ENCODE results near the gene METTL25. TPM values are rescaled to one million over a fixed set of nuclear protein-coding genes. Genes with fewer than 3 reads are reported as not detected.
A peak's percentile ranks its signal among the peaks of the same experiment; 100 is the strongest.

METTL25 gene
- total RNA-seq, 1 experiment from 2014 or later: 4.4 TPM

DNA sequence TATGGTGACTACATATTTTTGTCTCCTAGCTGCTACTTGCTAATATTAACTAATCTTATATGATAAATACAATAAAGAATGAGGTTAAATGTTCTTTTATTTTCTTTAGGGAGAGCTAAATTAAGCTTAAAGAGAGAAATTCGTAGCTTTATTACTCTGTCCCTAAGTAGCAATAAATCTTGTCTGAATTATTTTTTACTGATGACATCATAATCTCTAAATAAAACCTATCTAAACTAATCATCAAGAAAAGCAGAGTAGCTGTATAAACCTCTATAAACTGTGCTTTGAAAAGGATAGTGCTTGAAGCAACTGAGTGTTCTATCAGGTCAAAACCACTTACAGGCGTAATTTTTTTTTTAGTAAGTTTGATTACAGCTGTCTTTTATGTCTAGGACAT is 42.5 kb downstream of the METTL25 start:
- DNase-seq (ENCODE audit: low spot score): no peak

DNA sequence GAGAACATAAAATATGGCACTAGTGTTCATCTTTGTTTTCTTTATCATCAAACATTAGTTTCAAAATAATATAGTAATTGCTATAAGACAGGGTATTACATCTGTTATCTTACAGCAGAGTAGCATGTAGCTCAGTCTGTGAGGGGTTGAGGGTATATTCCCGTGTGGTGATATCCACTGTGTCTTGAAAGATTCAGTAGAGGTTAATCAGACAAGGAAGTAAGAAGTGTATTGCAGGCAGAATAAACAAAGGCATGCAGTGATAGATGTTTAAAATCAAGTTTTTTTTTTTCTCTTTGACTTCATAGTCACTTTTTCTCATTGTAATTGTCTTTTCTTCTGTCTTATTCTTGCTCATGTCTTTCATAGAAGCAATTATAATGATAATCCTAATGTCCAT is 48.3 kb downstream of the METTL25 start:
- no peak for DNase-seq (ENCODE audit: low spot score)

DNA sequence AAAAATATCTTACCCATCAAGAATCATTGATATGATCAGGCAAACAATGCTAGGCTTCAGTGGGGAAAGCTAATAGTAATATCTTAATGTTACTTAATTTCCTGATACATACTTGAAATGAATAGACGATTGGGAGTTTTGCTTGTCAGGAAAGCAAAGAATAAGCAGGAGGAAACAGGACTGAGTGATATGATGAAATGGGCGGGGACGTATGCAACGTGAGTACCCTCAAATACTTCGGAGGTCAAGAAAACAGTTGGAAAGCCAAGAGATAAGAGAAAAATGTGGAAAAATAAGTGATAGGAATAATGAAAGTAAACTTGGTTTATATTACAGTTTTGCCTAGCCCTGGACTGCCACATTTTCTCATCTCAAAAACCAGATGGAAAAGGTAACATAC is 49.2 kb downstream of the METTL25 start:
- DNase-seq (ENCODE audit: low spot score): no peak

DNA sequence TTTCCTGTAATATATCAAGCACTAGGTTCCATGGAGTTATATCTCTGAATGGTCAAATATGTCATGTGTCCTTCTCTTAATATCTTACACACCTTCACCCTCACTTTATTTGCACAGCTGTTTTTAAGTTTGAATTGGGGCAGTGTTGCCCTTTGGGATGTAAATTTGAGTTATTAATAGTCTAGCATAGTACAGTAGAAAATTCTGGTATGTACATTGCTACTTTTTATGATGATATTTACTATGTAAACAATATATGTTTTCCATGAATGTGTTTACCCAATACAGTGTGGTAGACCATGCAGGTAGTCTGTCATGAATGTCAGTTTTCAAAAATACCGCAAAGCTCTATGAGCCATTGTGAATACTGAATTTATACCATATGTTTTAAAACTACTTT is 50.5 kb downstream of the METTL25 start:
- DNase-seq (ENCODE audit: low spot score): no peak

DNA sequence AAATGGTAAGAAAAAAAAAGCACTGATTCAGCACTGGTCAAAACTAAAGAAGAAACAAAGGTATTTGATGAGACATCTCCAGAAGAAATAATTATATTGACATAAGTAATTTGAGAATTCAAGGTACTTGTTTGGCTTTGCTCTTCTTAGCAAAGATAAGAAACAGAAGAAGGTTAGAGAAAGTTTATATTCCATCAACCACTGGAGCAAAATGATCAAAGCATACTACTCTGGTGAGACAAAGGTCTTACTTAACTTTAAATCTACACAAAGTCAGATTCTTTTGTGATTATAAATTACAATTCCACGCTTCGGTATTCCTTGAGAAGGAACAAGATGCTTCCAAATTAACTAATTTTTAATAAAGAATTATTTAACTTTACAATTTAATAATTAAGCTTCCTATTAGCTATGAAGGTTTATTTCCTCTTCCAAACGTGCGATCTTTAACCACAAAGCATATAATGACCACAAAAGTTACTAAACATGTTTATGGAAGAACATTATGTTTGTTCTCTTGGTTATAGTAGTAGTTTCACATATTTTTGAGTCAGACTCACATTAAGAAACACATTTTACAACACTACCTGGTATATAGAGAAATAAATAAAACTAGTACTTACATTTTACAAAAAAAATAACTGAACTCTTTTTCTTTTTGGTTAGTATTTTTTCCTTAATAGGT is 53.4 kb downstream of the METTL25 start:
- no peak for DNase-seq (ENCODE audit: low spot score)

DNA sequence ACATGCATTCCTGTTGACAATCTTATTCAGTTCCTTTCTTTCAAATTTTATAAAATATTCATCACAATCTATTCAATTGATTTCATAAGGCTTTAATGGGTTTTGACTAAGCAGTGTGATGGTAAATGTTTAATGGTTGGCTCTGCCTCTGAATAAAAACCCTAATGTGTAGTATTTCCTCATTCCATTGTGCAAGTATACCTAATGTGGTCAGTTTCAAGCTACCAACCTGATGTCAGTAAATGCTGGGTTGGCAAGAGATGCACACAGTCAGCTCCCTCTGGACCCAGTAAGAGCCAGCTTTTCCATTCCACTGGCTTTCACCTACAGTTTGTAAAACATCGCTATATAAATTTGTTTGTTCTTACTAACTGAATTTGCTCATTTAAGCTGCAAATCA is 53.9 kb downstream of the METTL25 start:
- peak; percentile 22 for DNase-seq (ENCODE audit: low spot score)

DNA sequence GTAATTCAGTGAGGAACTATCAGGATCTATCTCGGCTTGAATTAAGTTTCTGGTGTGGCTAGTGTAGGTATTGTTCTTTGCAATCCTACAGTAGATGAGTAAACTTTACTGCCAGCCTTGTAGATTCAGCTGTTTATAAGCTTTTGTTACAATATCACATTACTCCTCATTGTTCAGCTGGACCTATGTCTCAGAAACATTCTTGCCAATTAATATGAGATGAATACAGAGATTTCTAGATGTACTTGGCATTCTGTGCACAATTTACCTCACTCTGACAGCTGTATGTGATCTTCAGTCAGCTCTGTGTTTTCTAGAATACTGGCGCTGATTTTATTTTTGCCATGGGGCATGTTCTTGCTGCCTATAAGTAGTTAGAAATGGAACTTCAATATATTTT is 55.7 kb downstream of the METTL25 start:
- DNase-seq (ENCODE audit: low spot score): no peak

DNA sequence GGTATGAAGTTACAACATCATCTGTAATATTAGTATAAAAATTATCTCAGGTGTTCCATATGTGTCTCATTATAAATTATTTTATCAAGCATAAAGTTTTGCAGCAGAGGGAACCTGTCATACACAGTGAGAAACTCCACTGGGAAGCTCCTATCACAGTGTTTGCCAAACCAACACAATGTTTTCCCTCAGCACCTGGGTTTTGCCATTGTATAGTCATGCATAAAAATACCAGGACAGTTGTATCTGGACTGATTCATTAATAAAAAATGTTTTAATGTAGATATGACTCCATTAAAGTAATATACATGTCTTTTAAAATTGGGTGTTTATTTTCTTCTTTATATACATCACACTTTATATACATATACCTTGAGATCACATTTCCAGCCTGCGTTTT is 56.6 kb downstream of the METTL25 start:
- no peak for DNase-seq (ENCODE audit: low spot score)

DNA sequence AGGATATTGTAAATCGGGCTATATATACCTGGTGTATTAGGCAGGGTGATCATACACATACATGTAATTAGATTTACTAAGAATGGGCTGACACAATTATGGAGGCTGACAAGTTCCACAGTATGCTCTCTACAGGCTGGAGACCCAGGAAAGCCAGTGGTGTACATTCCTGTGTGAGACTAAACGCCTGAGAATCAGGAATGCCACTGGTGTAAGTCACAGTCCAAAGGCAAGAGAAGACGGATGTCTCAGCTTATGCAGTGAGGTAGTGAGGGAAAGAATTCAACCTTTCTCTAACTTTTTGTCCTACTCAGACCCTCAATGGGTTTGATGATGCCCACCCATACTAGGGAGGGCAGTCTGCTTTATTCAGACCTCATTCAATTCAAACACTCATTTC is 57.1 kb downstream of the METTL25 start:
- no peak for DNase-seq (ENCODE audit: low spot score)

DNA sequence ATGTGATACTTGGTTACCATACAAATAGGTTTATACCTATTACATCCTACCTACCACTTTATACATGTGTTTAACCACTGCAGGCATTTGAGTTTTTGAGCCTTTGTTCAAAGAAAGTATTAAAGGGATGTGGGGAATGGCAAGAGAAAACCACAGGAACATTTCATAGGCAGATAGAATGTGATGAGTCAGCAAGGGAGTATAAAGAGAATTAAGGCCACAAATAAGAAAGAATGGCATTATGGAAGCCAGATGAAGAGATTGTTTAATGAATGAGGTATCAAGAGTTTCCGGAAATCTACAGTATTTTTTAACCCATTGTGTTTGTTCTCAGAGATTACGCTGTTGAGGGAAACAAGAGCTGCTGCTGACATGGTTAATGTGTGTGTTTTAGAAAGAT is 66.9 kb downstream of the METTL25 start:
- DNase-seq (ENCODE audit: low spot score): no peak

DNA sequence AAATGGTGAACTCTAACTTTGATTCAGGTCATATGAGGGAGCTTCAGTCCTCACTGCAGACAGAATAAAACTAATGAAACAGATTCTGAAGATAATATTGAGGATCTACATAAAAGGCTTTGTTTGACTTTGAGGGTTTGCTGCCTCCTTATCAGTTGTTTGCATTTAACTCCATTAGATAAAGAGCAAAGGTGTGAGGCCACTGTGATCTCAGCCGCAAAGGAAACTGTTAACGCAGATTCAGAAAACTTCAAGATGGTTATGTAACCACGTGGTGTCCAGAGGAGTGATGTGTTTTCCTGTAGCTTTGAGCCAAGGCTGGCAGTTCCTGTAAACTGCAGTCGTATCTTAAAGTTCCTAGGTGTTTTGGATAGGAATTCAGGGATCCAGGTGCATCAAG is 67.8 kb downstream of the METTL25 start:
- DNase-seq (ENCODE audit: low spot score): peak; percentile 9

DNA sequence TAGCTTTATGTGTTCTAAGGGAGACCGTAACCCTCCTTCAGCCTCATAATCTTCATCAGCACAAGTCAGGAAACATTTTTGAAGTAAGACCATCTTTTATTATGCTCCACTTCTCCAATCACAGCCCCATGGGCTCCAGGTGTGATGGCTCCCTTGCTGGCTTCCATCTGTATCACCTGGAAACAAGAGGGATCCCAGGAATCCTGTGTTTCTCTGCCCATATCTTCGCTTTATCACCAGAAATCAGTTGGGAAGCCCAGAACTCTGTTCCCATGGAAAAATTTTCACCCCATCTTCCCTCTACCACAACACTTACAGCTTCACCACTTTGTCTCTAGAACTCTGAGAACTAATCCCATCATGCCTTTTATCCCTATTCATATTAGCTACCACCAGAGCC is 68.3 kb downstream of the METTL25 start:
- no peak for DNase-seq (ENCODE audit: low spot score)

DNA sequence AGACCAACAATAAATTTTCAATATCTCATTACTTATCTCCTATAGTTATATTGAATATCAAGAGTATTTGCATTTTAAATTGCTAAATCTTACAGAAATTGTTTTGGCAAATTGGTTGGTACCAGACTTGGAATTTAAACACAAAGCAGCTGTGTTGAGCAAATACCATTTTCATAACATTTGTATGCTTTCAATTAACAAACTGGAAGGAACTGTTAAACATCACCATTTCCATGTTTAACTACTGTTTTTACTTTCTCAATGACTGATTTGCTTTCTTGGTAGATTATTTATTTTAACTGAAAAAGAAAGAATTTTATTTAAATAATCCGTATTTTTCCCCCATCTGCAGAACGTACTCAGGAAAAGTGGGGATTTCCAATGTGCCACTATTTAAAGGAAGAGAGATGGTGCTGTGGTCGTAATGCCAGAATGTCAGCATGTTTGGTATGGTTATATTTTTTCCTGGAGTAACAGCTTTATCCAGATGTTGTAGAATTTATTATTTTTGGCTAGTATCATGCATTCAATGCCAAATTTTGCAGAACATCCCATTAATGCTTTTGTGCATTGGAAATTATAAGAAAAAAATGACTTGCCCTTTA is 72.3 kb downstream of the METTL25 start:
- DNase-seq (ENCODE audit: low spot score): no peak

DNA sequence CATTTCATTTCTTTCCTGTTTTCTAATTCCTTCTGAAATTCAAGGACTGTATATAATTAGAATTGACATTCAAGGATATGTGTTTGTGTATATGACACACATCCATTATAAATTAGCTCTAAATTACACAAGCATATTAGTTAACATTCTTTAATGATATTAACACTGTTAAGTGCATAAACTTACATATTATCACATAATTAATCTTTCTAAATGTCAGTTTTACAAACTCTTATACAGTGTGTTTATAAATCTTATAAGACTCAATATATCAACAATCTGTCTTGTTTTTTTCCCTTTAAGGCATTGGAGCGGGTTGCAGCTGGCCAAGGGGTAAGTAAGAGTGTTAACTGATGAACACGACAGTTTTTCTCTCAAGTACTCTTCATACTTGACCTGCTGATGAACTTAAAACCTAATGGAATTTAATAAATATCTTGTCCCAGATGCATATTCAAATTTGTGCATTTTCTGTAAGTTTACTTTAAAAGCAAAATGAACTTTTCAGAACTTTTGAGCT is 76.1 kb downstream of the METTL25 start:
- DNase-seq (ENCODE audit: low spot score): no peak

DNA sequence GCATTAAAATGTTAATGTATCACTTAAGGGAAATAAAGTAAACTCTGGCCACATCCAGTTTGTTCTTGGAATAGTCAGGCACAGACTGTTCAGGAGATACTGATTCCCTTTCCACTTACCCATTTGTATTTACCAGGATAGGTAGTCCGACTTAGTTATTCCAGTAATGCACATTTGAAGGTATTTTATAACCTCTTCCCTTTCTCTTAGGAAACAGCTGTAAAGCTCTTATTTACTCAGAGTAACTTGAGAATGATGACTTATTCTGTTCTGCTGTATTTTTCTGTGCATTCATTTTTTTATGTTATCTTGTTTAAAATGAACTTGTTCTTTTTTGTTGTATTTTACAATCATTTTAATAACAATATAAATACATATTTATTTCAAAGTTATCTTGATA is 78.0 kb downstream of the METTL25 start:
- DNase-seq (ENCODE audit: low spot score): no peak

DNA sequence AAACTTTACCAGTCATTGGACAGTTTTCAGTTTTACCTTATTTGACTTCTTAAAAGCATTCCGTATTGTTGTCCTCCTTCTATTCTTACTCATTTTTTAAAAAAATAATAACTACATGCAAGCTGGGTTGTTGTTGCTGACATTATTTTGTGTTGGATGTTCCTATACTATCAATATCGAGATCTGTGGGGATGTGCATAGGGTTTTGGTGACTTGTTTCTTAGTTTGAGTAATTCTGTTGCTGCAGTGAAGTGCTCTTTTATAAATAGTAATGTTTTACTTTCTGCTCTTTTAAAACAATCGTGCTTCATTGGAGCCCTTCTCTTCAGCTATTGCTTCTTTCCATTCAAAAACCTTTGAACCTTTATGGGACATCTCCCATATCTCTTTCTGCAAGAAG is 79.4 kb downstream of the METTL25 start:
- DNase-seq (ENCODE audit: low spot score): no peak

DNA sequence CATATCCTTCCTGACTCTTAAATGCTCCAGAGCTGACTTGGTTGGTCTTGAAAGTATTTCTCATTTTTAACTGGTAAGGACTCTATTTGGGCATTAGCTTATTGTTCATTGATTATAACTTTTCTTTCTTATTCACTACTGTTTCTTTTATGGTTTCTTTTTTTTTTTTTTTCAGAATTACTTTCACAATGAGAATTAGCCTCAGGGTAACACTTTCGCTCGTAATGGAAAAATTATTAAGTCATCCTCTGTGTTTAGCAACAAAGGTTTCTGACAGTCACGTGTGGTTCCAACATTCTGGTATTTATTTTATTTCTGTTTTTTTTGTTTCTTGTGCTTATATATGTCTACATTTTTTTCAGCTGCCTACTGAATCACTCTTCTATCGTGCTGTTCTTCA is 80.0 kb downstream of the METTL25 start:
- no peak for DNase-seq (ENCODE audit: low spot score)

DNA sequence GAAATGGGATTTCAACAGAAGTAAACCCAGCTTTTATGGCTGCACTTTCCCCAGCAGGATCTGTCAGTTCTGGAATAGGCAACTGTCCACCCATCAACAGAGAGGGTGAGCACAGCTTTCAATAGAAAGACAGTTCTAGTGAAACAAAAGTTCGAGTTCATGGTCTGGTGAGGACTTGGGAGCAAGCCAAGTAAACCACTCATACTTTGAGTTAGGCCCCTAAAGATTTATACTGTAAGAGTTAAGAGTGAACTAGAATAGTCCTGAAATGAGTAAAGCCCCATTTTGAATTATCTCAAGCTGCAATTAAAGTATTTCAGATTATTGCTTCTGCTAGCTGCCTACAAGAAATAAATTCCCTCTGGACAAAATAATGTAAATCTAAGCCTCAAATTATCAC is 82.6 kb downstream of the METTL25 start:
- no peak for DNase-seq (ENCODE audit: low spot score)

DNA sequence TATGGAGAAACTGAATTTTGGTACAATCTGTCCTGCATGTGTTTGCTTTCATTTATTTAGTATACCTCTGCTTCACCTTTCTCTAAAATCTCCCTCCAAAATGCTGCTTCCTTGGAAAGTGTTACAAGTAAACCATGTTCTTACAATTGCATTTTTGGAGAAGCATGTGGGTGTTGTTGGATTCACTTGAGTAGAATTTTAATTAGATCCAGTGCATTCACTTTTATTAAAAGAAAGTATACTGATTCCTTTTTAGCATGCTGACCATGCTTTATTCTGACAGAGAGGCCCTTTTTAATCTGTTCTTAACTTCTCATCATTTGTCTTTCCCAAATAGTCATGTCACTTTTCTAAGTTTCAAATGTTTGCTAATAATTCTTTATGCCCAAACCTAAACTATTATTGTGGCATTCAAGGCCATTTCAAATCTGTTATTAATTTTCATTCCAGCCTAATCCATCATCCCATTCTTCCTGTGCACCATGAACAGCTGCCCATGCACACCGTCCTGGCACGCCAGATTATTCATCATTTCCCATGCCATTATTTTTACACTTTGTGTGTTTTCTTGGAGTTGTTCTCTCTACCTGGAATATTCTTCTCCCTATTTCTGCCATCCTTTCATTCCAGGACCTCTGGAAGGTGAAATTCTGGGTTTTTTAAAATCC is 90.7 kb downstream of the METTL25 start:
- DNase-seq (ENCODE audit: low spot score): no peak

DNA sequence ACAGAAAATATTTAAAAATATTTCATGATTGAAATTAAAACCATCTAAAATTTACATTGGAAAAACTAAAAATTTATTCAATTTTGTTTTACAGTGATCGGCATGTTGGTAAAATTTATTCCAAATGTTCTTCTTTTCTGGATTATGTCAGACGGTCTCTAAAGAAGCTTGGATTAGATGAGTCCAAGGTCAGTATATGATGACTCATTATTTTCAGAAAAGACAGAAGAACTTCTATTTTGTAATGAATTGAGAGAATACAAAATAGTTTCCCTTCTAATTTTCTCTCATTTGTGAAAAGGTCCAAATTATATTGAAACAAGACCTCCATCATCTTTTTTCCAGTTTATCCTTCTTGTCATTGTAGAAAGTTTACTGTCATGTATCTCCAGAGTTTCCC is 98.3 kb downstream of the METTL25 start:
- DNase-seq (ENCODE audit: low spot score): no peak

DNA sequence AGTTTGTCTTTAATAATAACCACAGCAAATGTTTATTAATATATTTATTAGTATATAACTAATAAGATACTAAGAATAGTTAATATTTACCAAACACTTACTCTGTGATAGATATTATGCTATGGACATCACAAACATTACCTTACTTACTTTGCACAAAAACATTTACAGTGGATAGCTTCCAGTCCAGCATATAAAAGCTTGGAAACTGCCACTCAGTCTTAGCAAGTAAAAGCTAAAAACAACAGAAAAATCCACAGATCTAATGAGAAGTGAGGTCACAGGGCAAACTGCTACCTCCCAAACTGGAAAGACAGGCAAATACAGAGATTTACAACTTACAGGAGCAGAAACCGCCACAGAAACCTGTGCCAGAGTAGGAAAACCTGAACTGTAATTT is 99.8 kb downstream of the METTL25 start:
- no peak for DNase-seq (ENCODE audit: low spot score)

DNA sequence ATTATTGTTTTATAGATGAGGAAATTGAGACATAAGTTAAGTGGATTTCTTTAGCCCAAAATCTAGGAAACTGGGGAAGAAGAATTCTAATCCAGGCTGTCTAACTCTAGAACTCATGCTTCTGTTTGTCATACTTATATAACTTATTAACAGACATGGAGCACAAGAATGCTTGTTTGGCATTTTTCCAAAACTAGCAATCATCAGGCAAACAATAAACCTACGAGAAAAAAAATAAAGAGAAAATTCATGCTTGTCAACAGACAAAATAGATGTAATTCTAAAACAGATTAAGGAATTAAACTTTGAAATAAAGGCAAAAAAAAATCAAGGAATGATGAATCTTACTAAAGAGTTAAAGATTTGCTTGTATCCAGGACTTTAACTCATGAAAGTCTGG is 103.1 kb downstream of the METTL25 start:
- DNase-seq (ENCODE audit: low spot score): peak; percentile 49

DNA sequence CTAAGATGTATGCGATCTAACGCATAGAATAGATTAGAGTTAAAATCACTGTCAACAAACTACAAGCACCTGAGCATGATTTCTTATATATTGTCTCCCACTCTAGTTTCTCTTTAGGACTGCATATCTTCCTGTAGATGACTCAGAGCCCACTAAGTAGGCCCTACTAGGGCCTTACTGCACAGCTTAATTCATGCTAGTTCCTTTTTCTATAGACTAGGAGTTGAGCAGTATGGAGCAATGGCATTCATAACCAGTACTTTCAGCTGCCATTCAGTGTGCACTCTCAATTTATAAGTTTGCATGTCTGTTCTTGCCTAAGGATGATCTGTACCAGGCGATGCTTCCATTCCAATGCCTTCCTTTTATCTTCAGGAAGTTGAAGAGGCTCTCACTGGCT is 103.5 kb downstream of the METTL25 start:
- peak; percentile 17 for DNase-seq (ENCODE audit: low spot score)

Measured in HT-29 (cell line).